GM12873 (cell line): ENCODE data around the gene TCTN3.

Experiments
- CTCF ChIP-seq: IDR thresholded peaks from 2 replicates; pipeline ENCODE4 v1.5.1; 2012; ENCODE audit warnings: low read depth, mild to moderate bottlenecking, moderate library complexity, low read length, control low read depth; ENCODE audit not compliant: insufficient read depth; ENCODE audit errors: missing control alignments

The TCTN3 gene

GRCh38 chr10:95655571-95656290 is 38.0 kb downstream of the TCTN3 start:
- no peak for TF ChIP-seq CTCF

- TF ChIP-seq CTCF: no peak
These were observed 39.8 kb downstream of the TCTN3 start for GRCh38 chr10:95653895-95654294.

- no peak for TF ChIP-seq CTCF
These were observed 42.2 kb downstream of the TCTN3 start for GRCh38 chr10:95651346-95652060.

- no peak for TF ChIP-seq CTCF
These were observed 43.5 kb downstream of the TCTN3 start for GRCh38 chr10:95650232-95650631.

- no peak for TF ChIP-seq CTCF
These were observed 45.6 kb downstream of the TCTN3 start for GRCh38 chr10:95648138-95648537.

GRCh38 chr10:95646160-95646559 is 47.6 kb downstream of the TCTN3 start:
- TF ChIP-seq CTCF: no peak

- no peak for TF ChIP-seq CTCF
These were observed 48.8 kb downstream of the TCTN3 start for GRCh38 chr10:95644901-95645300.
